Measurements from ENCODE around the gene SCAF1. TPM values are rescaled to one million over a fixed set of nuclear protein-coding genes. Genes with fewer than 3 reads are reported as not detected.

SCAF1 gene
- total and polyA plus RNA-seq, 2 of the 13 experiments (the other 11 are each of a cell fraction or from before 2014, with no cell fraction given), result 3.3 to 6.1 TPM

GRCh38 chr19:49677231-49677900 is 35.4 kb downstream of the SCAF1 start, which contains the start of gene PRMT1 (continued):
- TF ChIP-seq KLF15 (CRISPR knock-in tag; IDR thresholded peaks at IDR 0.05; ENCODE audit: borderline replicate concordance) (peak; percentile 71; the same call in 1 of the 2 replicates), DPF2 (CRISPR knock-in tag; IDR thresholded peaks at IDR 0.05; ENCODE audit: borderline replicate concordance, low read depth) (no peak), MTERF4 (CRISPR knock-in tag; IDR thresholded peaks at IDR 0.05) (peak; percentile 68; the same call in 1 of the 2 replicates), ZNF180 (CRISPR knock-in tag; IDR thresholded peaks at IDR 0.05; ENCODE audit: borderline replicate concordance, low read depth) (no peak), MIER2 (CRISPR knock-in tag; IDR thresholded peaks at IDR 0.05) (no peak), KDM3A (CRISPR knock-in tag; IDR thresholded peaks at IDR 0.05; ENCODE audit: low read depth) (no peak), MED13 (CRISPR knock-in tag; IDR thresholded peaks at IDR 0.05) (no peak), ZNF644 (CRISPR knock-in tag; IDR thresholded peaks at IDR 0.05; ENCODE audit: low read depth) (no peak), AFF4 (CRISPR knock-in tag; IDR thresholded peaks at IDR 0.05) (no peak), ZNF292 (CRISPR knock-in tag; IDR thresholded peaks at IDR 0.05; ENCODE audit: borderline replicate concordance, low read depth) (no peak), ZNF616 (CRISPR knock-in tag; IDR thresholded peaks at IDR 0.05; ENCODE audit: low read depth) (no peak), ZZZ3 (CRISPR knock-in tag; IDR thresholded peaks at IDR 0.05; ENCODE audit: borderline replicate concordance) (no peak), PRMT3 (CRISPR knock-in tag; IDR thresholded peaks at IDR 0.05; ENCODE audit: borderline replicate concordance, low read depth) (no peak), ZNF710 (CRISPR knock-in tag; IDR thresholded peaks at IDR 0.05; ENCODE audit: borderline replicate concordance) (peak; percentile 66; the same call in 1 of the 2 replicates), ZNF20 (CRISPR knock-in tag; IDR thresholded peaks at IDR 0.05) (no peak), FOSL1 (CRISPR knock-in tag; IDR thresholded peaks at IDR 0.05; ENCODE audit: borderline replicate concordance) (no peak), SP4 (CRISPR knock-in tag; IDR thresholded peaks at IDR 0.05) (no peak)

Measured in HepG2 (cell line).